LNCAP (cell line): ENCODE data around the gene HS6ST1.

Experiments used
- TF ChIP-seq, protein P1 (sequence below): fragments of 450-650 bp; IDR thresholded peaks from 2 replicates; pipeline ENCODE4 v1.5.1; 2017; ENCODE audit warnings: mild to moderate bottlenecking

The HS6ST1 gene

DNA sequence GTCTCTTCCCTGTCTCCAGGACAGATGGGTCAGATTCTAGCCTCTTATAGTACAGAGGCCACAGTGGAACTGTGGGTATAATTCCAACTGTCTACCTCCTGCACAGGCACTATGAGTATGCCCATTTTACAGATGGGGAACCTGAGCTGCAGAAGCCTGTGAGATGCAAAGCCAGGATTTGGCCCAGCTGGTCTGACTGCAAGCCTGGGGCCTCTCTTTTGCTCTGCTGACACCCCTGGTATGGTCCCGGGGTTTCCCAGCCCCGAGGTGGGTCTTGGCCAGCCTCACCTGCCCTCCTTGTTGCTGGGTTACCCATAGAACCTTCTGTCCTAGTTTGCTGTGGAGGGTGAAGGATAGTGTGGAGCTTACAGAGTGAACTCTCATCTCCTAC lies 9.8 kb downstream of the HS6ST1 start:
- TF ChIP-seq, protein P1, sequence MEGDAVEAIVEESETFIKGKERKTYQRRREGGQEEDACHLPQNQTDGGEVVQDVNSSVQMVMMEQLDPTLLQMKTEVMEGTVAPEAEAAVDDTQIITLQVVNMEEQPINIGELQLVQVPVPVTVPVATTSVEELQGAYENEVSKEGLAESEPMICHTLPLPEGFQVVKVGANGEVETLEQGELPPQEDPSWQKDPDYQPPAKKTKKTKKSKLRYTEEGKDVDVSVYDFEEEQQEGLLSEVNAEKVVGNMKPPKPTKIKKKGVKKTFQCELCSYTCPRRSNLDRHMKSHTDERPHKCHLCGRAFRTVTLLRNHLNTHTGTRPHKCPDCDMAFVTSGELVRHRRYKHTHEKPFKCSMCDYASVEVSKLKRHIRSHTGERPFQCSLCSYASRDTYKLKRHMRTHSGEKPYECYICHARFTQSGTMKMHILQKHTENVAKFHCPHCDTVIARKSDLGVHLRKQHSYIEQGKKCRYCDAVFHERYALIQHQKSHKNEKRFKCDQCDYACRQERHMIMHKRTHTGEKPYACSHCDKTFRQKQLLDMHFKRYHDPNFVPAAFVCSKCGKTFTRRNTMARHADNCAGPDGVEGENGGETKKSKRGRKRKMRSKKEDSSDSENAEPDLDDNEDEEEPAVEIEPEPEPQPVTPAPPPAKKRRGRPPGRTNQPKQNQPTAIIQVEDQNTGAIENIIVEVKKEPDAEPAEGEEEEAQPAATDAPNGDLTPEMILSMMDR, result no peak

DNA sequence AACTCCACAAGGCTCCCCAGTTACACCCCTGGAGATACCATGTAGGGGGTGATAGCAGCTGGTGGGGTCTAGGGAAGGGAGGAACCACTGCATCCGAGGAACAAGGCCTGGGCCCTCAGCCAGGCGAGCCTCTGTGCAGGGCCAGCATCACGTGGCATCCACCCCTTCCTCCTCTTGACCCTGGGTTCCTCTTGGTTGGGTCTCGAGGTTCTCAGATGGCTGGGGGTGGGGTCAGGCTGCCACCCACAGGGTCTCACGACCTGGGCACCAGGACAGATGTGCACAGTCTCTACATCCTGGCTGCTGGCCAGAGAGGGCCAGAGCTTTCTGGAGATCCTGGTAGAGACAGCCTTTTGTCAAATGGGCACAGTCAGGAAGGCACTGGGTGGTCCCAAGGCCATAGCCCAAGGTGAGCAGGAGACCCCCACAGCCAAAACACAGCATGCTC lies 10.4 kb downstream of the HS6ST1 start:
- TF ChIP-seq, protein P1, result no peak

DNA sequence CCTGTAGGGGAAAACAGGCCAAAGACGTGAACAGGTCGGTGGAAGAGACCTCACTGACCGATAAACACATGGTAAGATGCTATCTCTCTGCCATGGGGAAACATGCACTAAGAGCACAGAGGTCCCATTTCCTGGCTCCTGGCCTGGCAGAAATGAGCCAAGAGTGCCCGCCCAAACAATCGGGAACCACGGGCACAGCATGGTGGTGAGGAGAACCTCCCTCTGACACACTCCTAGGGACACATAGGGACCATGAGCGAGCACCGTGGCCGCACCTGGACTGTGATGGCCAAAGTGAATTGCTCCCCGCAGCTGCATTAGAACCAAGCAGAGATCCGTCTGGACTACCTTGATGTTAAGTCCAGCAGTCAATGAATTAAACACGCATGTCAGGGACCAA lies 11.1 kb downstream of the HS6ST1 start:
- TF ChIP-seq, protein P1, result no peak

- TF ChIP-seq, protein P1, result no peak
These were observed 11.7 kb downstream of the HS6ST1 start for GRCh38 chr2:128306931-128307460.

- TF ChIP-seq, protein P1, result peak; percentile 43; the same call in 1 of the 2 replicates
These were observed 12.4 kb downstream of the HS6ST1 start for GRCh38 chr2:128306081-128306930.

DNA sequence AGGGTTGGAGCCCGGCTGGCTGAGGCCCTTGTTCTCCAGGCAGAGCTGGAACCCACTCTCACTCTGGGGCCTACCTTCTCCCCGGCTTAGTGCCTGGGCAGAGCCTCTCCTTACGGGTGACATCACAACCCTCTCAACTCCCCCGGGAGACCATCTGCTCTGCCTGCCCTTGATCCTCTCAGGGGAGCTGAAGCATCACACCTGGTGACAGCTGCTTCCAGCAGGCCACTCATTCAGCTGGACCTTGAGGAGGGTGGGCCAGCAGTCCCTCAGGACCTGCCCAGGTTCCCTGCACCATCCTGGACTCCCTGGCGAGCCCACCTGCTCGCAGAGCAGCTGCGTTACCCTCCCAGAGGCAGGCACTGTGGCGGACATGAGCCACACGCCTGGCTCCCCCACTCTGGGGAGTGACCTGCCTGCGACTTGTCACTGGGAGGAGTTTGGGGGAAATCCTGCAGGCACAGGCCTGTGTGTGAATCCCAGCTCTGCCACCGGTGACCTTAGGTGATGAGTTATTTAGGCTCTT lies 13.1 kb downstream of the HS6ST1 start:
- TF ChIP-seq, protein P1, result no peak

DNA sequence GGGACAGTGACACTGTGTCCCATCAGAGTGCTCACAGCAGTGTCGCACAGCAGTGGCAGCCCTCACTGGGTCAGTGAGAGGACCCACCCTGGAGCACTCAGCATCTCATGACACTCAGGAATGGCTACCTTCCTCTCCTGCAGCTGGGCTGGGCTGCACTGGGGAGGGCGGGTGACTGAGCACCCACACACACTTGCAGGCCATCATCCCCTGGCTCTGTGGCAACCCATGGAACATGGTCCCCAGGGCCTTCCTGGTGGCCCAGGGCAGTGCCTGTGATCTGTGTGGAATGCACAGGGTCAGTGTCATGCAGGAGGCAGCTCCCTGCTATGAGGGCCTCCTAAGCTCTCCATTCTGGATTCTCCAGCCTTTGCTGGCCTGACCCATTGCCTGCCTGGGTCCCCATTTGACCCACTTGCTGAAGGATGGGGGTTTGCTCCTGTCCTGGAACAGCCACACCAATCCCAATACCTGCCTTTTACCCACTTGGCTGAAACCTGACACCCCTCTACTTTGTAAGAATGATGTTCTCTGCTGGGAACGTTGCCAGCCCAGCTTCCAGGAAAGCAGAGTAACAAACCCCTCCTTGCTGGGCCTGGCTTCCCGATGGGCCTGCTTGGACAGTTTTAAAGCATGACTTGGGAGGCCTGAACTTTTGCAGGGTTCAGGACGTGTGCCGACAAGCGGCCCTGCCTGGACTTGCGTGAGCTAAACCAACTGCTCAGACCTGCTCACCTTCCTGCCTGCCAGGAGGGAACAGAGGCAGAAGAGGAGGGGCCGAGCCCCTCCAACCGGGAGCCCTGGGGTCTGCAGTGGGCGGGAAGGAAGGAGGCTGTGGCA lies 13.7 kb downstream of the HS6ST1 start:
- TF ChIP-seq, protein P1, result no peak
